MCF 10A (cell line): ENCODE results near the gene TARP.
A peak's percentile ranks its signal among the peaks of the same experiment; 100 is the strongest.

Source experiments
- BruUV-seq: library from RNA; stranded (reverse); fragments of 400-500 nt; replicated peaks from 2 replicates; lab custom pipeline; 2021; lab: Mats Ljungman, UMichigan
- CTCF ChIA-PET: fragments of 300-600 bp; sonication (Branson Sonifier 250); formaldehyde crosslinking; extraction: SDS; loops from one replicate; lab custom pipeline; 2021; ENCODE audit warnings: antibody characterized with exemption, inconsistent platforms; lab: Yijun Ruan, JAX
- POLR2A ChIA-PET: fragments of 300-600, 350-650 bp; sonication (Branson Sonifier 250); formaldehyde crosslinking; extraction: SDS; loops from one replicate; lab custom pipeline; 2020; ENCODE audit warnings: antibody characterized with exemption, inconsistent platforms; lab: Yijun Ruan, JAX
- DNase-seq: peaks from one replicate; pipeline ENCODE4 v3.0.0-alpha.2; 2018; ENCODE audit not compliant: unreplicated experiment
- H3K27ac Mint-ChIP-seq: one replicate; pipeline ENCODE4 v1.8.0; 2022; ENCODE audit warnings: mild to moderate bottlenecking, low read depth, mixed read lengths; ENCODE audit not compliant: unreplicated experiment
- H3K27me3 Mint-ChIP-seq: one replicate; pipeline ENCODE4 v1.8.0; 2022; ENCODE audit warnings: mixed read lengths; ENCODE audit not compliant: insufficient read depth, unreplicated experiment
- H3K36me3 Mint-ChIP-seq: one replicate; pipeline ENCODE4 v1.8.0; 2022; ENCODE audit warnings: mild to moderate bottlenecking, moderate library complexity, mixed read lengths; ENCODE audit not compliant: insufficient read depth, unreplicated experiment
- H3K4me1 Mint-ChIP-seq: one replicate; pipeline ENCODE4 v1.8.0; 2022; ENCODE audit warnings: mixed read lengths; ENCODE audit not compliant: insufficient read depth, unreplicated experiment
- H3K4me3 Mint-ChIP-seq: one replicate; pipeline ENCODE4 v1.8.0; 2022; ENCODE audit warnings: mild to moderate bottlenecking, moderate library complexity, mixed read lengths; ENCODE audit not compliant: unreplicated experiment
- H3K9me3 Mint-ChIP-seq: one replicate; pipeline ENCODE4 v1.8.0; 2022; ENCODE audit warnings: mixed read lengths; ENCODE audit not compliant: unreplicated experiment
- CTCF ChIP-seq: fragments of 200-600 bp; IDR thresholded peaks from one replicate; pipeline ENCODE4 v1.8.0; 2022; ENCODE audit warnings: antibody characterized with exemption, mild to moderate bottlenecking; ENCODE audit not compliant: unreplicated experiment
- intact Hi-C: fragments of 100-400 bp; cut with micrococcal nuclease; formaldehyde crosslinking; loops from 2 replicates; pipeline ENCODE4 v1.14.1; 2022

Gene TARP

GRCh38 chr7:38321515-38321944 is 48.1 kb upstream of the TARP start:
- CTCF ChIA-PET = interaction anchor here (0.6 to 7.4 kb wide), 11 partner anchors 13 to 1824 kb away, joined by 3 to 43 read pairs (median 4); no protein-coding TSS in a partner anchor
- Mint-ChIP-seq H3K4me1 (peaks cover 7% of the 10 kb centered on the region), H3K9me3 (no peaks in the 10 kb centered on the region), H3K36me3 (no peaks in the 10 kb centered on the region), H3K27me3 (peaks cover 51% of the 10 kb centered on the region), H3K4me3 (no peak overlapping the region), H3K27ac (no peak overlapping the region)
- intact Hi-C loops = no loop called here
- BruUV-seq = no TSS peak
- peak; percentile 54 for DNase-seq
- POLR2A ChIA-PET = interaction anchor here (0.7 to 1.1 kb wide), 2 partner anchors 9 to 13 kb away, joined by 3 read pairs; no protein-coding TSS in a partner anchor
- TF ChIP-seq CTCF = no peak

- POLR2A ChIA-PET = interaction anchor here (1.1 kb wide), 1 partner anchor 8 kb away, joined by 3 read pairs; no protein-coding TSS in a partner anchor
- BruUV-seq = no TSS peak
- H3K27me3 Mint-ChIP-seq = peaks cover 48% of the 10 kb centered on the region
- no peak for DNase-seq
- no peaks in the 10 kb centered on the region for H3K9me3 Mint-ChIP-seq
- H3K27ac Mint-ChIP-seq = no peak overlapping the region
- H3K36me3 Mint-ChIP-seq = no peaks in the 10 kb centered on the region
- CTCF ChIA-PET = interaction anchor here (0.6 to 7.4 kb wide), 10 partner anchors 14 to 1824 kb away, joined by 3 to 43 read pairs (median 4); no protein-coding TSS in a partner anchor
- H3K4me3 Mint-ChIP-seq = no peak overlapping the region
- intact Hi-C loops = no loop called here
- H3K4me1 Mint-ChIP-seq = peaks cover 7% of the 10 kb centered on the region
- no peak for TF ChIP-seq CTCF
Measured at GRCh38 chr7:38321050-38321449, 47.6 kb upstream of the TARP start.

- TF ChIP-seq CTCF = no peak
- H3K27me3 Mint-ChIP-seq = peaks cover 36% of the 10 kb centered on the region
- peaks cover 7% of the 10 kb centered on the region for H3K4me1 Mint-ChIP-seq
- ChIA-PET CTCF (interaction anchor here (0.6 to 7.4 kb wide), 17 partner anchors 8 to 1084 kb away, joined by 3 to 43 read pairs (median 4); no protein-coding TSS in a partner anchor), POLR2A (no interaction called here)
- H3K36me3 Mint-ChIP-seq = no peaks in the 10 kb centered on the region
- no peak overlapping the region for H3K27ac Mint-ChIP-seq
- BruUV-seq = no TSS peak
- DNase-seq = no peak
- no peak overlapping the region for H3K4me3 Mint-ChIP-seq
- intact Hi-C loops = loop anchor here (2.0 kb wide), 3 partner anchors 97 to 419 kb away; no protein-coding TSS in a partner anchor
- no peaks in the 10 kb centered on the region for H3K9me3 Mint-ChIP-seq
Measured at GRCh38 chr7:38319873-38320272, 46.4 kb upstream of the TARP start.

GRCh38 chr7:38318803-38319416 is 45.5 kb upstream of the TARP start:
- DNase-seq = peak; percentile 68
- TF ChIP-seq CTCF = peak; percentile 49
- no TSS peak for BruUV-seq
- H3K9me3 Mint-ChIP-seq = no peaks in the 10 kb centered on the region
- no peaks in the 10 kb centered on the region for H3K36me3 Mint-ChIP-seq
- peaks cover 26% of the 10 kb centered on the region for H3K27me3 Mint-ChIP-seq
- intact Hi-C loops = loop anchor here (1.0 to 2.0 kb wide), 4 partner anchors 96 to 418 kb away; no protein-coding TSS in a partner anchor
- CTCF ChIA-PET = interaction anchor here (0.6 to 7.4 kb wide), 19 partner anchors 9 to 1083 kb away, joined by 3 to 43 read pairs (median 5); no protein-coding TSS in a partner anchor
- H3K4me3 Mint-ChIP-seq = no peak overlapping the region
- POLR2A ChIA-PET = no interaction called here
- peaks cover 7% of the 10 kb centered on the region for H3K4me1 Mint-ChIP-seq
- H3K27ac Mint-ChIP-seq = no peak overlapping the region
